Putamen (tissue), 1 donor: Measurements from ENCODE around the gene NUP210.

Experiments used
- DNase-seq: peaks from one replicate; pipeline ENCODE4 v3.0.0-alpha.2; 2016; ENCODE audit warnings: low spot score

NUP210 gene

GRCh38 chr3:13274551-13275332 is 145.4 kb downstream of the NUP210 start:
- DNase-seq = no peak

DNA sequence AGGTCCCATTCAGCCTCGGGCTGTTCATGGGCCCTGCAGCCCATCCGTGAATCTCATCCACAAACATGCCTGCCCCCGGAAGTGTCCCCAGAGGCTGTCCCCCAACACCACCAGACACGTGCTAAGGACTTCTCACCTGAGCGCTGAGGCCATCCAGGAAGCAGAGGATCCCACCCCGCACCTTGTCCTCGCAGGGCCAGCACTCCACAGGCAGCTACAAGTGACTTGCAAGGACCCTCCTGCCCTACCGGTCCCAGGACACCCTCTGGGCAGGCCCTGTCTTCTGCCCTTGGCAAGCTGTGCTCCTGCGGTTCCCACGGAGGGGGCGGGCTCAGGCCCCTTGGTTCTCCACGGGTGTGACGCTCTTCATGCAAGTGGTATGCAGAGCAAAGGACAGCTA is 146.0 kb downstream of the NUP210 start:
- no peak for DNase-seq

DNA sequence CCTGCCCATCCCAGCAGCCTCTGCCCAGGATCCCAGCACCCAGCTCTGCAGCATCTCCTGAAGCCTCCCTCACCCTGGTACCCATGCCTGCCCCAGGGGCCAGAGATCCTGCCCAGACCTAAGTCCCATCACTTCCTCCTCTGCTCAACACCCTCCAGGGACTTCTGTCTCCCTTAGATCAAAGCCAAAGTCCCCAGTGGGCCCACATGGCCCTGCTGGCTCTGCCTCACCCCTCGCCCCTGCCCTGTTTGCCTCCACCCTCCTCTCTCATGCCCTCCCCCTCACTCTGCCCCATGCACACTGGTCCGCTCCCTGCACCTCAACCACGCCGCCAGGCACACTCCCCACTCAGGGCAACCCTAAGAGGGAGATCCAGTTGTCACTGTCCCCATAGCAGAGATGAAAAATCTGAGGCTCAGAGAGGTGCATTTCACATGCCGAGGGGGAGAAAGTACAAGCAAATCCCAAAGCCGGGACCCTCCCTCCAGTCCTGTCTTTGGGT is 146.5 kb downstream of the NUP210 start:
- DNase-seq = no peak

- DNase-seq = no peak
Observed at GRCh38 chr3:13272831-13273603, 147.1 kb downstream of the NUP210 start.

DNA sequence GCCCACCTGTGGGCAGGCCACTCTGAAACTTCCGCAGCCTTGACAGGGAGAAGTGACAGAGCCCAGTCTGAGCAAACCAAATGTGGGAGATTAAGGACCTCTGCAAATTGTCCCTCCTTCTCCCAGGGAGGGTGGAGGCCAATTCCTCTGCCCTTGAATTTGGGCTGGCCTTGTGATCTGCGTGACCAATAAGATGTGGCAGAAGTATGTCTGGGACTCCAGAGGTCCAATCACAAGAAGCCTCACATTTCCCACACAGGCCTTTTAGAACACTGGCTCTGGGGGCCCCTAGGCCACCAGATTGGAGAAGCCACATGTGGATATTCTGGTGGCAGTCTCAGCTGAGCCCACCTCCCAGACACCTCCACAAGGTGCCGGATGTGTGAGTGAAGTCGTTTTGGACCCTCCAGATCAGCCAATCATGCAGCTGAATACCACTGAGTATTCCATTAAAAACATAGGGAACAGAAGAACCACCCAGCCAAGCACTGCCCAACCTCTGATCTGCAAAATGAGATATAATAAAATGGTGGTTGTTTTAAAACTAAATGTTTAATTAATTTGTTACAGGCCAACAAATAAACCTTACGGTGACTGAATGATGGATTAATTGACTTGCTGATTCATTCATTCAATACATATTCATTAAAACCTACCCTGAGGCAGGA is 150.3 kb downstream of the NUP210 start:
- DNase-seq = no peak

GRCh38 chr3:13268961-13269441 is 151.1 kb downstream of the NUP210 start:
- no peak for DNase-seq

- DNase-seq = no peak
Observed at GRCh38 chr3:13268120-13268519, 152.0 kb downstream of the NUP210 start.

GRCh38 chr3:13266651-13267362 is 153.3 kb downstream of the NUP210 start:
- DNase-seq = no peak
